CD4-positive, alpha-beta T cell (primary cell): ENCODE measurements around the gene AAMDC. TPM values are rescaled to one million over a fixed set of nuclear protein-coding genes. Genes with fewer than 3 reads are reported as not detected.
"Not testable (repeated sequence)": the region's sequence is repeated elsewhere in the genome, so short reads cannot be mapped to it uniquely, and the experiment has no call there.

Source experiments
- ATAC-seq: fragments of 200-7000 bp; cut with Tn5 transposase; one replicate; pipeline ENCODE4 v1.10.0; 2022; ENCODE audit warnings: mild to moderate bottlenecking; ENCODE audit not compliant: poor library complexity
- CTCF ChIA-PET: fragments of 350-600 bp; sonication (Branson Sonifier 250); formaldehyde crosslinking; loops from one replicate; lab custom pipeline; 2021; ENCODE audit warnings: antibody characterized with exemption, inconsistent platforms; lab: Charles Lee
- POLR2A ChIA-PET: fragments of 350-600 bp; sonication (Branson Sonifier 250); formaldehyde crosslinking; loops from one replicate; lab custom pipeline; 2021; ENCODE audit warnings: antibody characterized with exemption, inconsistent platforms; lab: Charles Lee
- DNase-seq, 14 experiments: peaks; one replicate each; pipeline ENCODE4 v3.0.0-alpha.2; 2013 to 2020; ENCODE audit warnings: mixed read lengths in 2 of 14
- H3K27ac ChIP-seq, 2 donors: one replicate each; pipeline versions ENCODE4 v1.5.1 to v1.7.0; 2013; ENCODE audit warnings: low read length in 2 of 2, low read depth in 1 of 2, mild to moderate bottlenecking in 1 of 2
- H3K27me3 ChIP-seq, 2 experiments: 1 replicate in 1 of 2; 2 replicates in 1 of 2; pipeline versions ENCODE4 v1.6.1 to v1.7.0; 2013; ENCODE audit warnings: low read length in 2 of 2, control low read depth in 1 of 2, mild to moderate bottlenecking in 1 of 2, moderate library complexity in 1 of 2; ENCODE audit not compliant: insufficient read depth in 2 of 2, control insufficient read depth in 1 of 2
- H3K36me3 ChIP-seq: one replicate; pipeline ENCODE4 v1.6.1; 2013; ENCODE audit warnings: low read length, control low read depth; ENCODE audit not compliant: insufficient read depth
- H3K4me1 ChIP-seq: one replicate; pipeline ENCODE4 v1.6.1; 2013; ENCODE audit warnings: low read length, control low read depth; ENCODE audit not compliant: insufficient read depth
- H3K4me3 ChIP-seq: one replicate; pipeline ENCODE4 v1.5.1; 2013; ENCODE audit warnings: mild to moderate bottlenecking, low read length, moderate library complexity
- H3K9me3 ChIP-seq, 2 experiments: 1 replicate in 1 of 2; 2 replicates in 1 of 2; pipeline versions ENCODE4 v1.6.1 to v1.7.0; 2013; ENCODE audit warnings: low read length in 2 of 2, mild to moderate bottlenecking in 2 of 2, control low read depth in 1 of 2, moderate library complexity in 1 of 2; ENCODE audit not compliant: control insufficient read depth in 1 of 2, insufficient read depth in 1 of 2
- H3K27ac Mint-ChIP-seq: one replicate; pipeline ENCODE4 v1.8.0; 2020; ENCODE audit warnings: mixed read lengths
- H3K27me3 Mint-ChIP-seq: one replicate; pipeline ENCODE4 v1.8.0; 2021; ENCODE audit warnings: mixed read lengths
- H3K36me3 Mint-ChIP-seq: one replicate; pipeline ENCODE4 v1.8.0; 2021; ENCODE audit warnings: low read depth, mixed read lengths
- H3K4me1 Mint-ChIP-seq: one replicate; pipeline ENCODE4 v1.8.0; 2021; ENCODE audit warnings: low read depth, mixed read lengths
- H3K4me3 Mint-ChIP-seq: one replicate; pipeline ENCODE4 v1.8.0; 2020; ENCODE audit warnings: mild to moderate bottlenecking, mixed read lengths
- H3K9me3 Mint-ChIP-seq: one replicate; pipeline ENCODE4 v1.8.0; 2020; ENCODE audit warnings: mixed read lengths
- intact Hi-C, 2 experiments: fragments of 100-400 bp; cut with DNase I in 1 of 2; cut with micrococcal nuclease in 1 of 2; formaldehyde crosslinking; loops; one replicate each; pipeline versions ENCODE4 v1.15.1 to v1.9.0; 2023 to 2025; cut with DNase I, micrococcal nuclease
- total RNA-seq, 174 experiments: library from RNA in 2 of 174; stranded (reverse) in 2 of 174; gene quantifications; one replicate each; pipeline ENCODE4 v1.2.3 and lab custom pipeline; 2021 to 2026
- TF ChIP-seq, protein P1 (sequence below): fragments of 200-600 bp; IDR thresholded peaks from one replicate; pipeline ENCODE4 v1.8.0; 2022; ENCODE audit warnings: antibody characterized with exemption, mild to moderate bottlenecking

Gene AAMDC
- total RNA-seq, 2 experiments from 2014 or later = 1.5 to 2.1 TPM

DNA sequence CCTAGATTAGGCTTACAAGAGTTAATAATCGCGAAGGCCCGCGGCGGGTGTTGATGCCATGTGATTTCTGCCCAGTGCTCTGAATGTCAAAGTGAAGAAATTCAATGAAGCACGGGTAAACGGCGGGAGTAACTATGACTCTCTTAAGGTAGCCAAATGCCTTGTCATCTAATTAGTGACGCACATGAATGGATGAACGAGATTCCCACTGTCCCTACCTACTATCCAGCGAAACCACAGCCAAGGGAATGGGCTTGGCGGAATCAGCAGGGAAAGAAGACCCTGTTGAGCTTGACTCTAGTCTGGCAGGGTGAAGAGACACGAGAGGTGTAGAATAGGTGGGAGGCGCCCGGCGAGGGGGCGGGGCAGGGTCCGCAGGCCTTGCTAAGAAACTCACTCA lies 65.5 kb downstream of the AAMDC start:
- Mint-ChIP-seq H3K4me3 (no peak overlapping the region), H3K9me3 (no peaks in the 10 kb centered on the region), H3K36me3 (peaks cover 93% of the 10 kb centered on the region), H3K4me1 (no peaks in the 10 kb centered on the region), H3K27ac (no peak overlapping the region), H3K27me3 (no peaks in the 10 kb centered on the region)
- CTCF ChIA-PET = no interaction called here
- intact Hi-C loops = no loop called here
- DNase-seq (no peak), ATAC-seq (no peak)
- no peaks in the 10 kb centered on the region for H3K9me3 ChIP-seq
- peaks cover 49% of the 10 kb centered on the region for H3K36me3 ChIP-seq
- TF ChIP-seq, protein P1, sequence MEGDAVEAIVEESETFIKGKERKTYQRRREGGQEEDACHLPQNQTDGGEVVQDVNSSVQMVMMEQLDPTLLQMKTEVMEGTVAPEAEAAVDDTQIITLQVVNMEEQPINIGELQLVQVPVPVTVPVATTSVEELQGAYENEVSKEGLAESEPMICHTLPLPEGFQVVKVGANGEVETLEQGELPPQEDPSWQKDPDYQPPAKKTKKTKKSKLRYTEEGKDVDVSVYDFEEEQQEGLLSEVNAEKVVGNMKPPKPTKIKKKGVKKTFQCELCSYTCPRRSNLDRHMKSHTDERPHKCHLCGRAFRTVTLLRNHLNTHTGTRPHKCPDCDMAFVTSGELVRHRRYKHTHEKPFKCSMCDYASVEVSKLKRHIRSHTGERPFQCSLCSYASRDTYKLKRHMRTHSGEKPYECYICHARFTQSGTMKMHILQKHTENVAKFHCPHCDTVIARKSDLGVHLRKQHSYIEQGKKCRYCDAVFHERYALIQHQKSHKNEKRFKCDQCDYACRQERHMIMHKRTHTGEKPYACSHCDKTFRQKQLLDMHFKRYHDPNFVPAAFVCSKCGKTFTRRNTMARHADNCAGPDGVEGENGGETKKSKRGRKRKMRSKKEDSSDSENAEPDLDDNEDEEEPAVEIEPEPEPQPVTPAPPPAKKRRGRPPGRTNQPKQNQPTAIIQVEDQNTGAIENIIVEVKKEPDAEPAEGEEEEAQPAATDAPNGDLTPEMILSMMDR = no peak
- H3K4me1 ChIP-seq = no peaks in the 10 kb centered on the region
- H3K27me3 ChIP-seq = no peaks in the 10 kb centered on the region
- POLR2A ChIA-PET = no interaction called here
- H3K4me3 ChIP-seq = no peak overlapping the region
- no peak overlapping the region for H3K27ac ChIP-seq

DNA sequence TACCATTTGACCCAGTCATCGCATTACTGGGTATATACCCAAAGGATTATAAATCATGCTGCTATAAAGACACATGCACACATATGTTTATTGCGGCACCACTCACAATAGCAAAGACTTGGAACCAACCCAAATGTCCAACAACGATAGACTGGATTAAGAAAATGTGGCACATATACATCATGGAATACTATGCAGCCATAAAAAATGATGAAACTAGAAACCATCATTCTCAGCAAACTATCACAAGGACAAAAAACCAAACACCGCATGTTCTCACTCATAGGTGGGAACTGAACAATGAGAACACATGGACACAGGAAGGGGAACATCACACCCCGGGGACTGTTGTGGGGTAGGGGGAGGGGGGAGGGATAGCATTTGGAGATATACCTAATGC lies 68.1 kb downstream of the AAMDC start:
- H3K4me3 ChIP-seq, CTCF ChIA-PET, DNase-seq, ATAC-seq, intact Hi-C loops, H3K27ac ChIP-seq, H3K4me1 Mint-ChIP-seq, H3K4me1 ChIP-seq, H3K9me3 ChIP-seq, H3K4me3 Mint-ChIP-seq, H3K27me3 ChIP-seq, H3K9me3 Mint-ChIP-seq, POLR2A ChIA-PET, H3K27ac Mint-ChIP-seq, H3K27me3 Mint-ChIP-seq: not testable (repeated sequence)
- H3K36me3 Mint-ChIP-seq = peaks cover 95% of the 10 kb centered on the region
- peaks cover 42% of the 10 kb centered on the region for H3K36me3 ChIP-seq

DNA sequence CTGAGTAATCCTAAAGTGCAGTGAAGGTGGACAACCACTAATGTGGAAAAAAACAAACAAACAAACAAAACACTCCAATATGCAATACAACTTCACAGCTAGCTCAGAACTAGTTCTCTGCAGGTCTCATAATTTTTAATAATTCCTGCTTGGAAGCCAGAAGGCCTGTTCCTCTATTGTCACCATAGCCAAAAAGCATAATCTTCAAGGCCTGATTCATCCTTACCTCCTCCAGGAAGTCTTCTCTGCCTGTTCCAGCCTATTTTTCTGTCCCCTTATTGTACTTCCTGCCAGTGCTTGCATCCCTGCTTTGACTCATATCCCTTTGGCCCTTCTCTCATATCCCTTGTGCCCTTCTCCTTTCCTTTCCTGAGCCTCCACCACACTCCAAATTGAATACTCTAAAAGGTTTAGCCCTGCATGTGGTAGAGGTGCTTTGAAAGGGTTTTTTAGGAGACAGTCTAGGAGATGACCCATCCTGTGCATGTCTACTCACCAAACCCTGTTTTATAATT lies 69.2 kb downstream of the AAMDC start:
- H3K27me3 ChIP-seq, H3K27ac ChIP-seq, H3K4me1 ChIP-seq, ATAC-seq, CTCF ChIA-PET, H3K4me1 Mint-ChIP-seq, POLR2A ChIA-PET, intact Hi-C loops, H3K9me3 ChIP-seq, H3K4me3 ChIP-seq, H3K4me3 Mint-ChIP-seq, DNase-seq, H3K9me3 Mint-ChIP-seq, H3K27me3 Mint-ChIP-seq, H3K27ac Mint-ChIP-seq: not testable (repeated sequence)
- peaks cover 46% of the 10 kb centered on the region for H3K36me3 ChIP-seq
- H3K36me3 Mint-ChIP-seq = peaks cover 96% of the 10 kb centered on the region

DNA sequence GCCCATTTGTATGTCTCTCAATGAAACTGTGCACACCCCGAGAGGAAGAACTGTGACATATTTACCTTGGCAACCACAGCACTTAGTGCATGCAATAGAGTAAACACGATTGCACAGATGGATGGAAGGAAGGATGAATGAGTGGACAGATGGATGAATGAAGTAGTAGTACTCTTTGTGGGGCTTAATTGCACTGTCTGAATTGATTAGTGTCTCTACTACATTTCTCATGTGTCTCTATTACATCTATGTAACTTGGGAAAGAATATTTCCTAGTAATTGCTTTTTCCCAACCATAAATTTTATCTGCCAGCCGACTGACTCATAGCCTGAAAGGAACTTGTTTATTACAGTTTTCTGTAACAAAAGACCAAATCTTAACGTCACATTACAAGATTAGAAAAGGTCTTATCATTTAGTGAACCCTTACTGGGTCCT lies 69.7 kb downstream of the AAMDC start:
- H3K9me3 Mint-ChIP-seq, H3K27me3 Mint-ChIP-seq, H3K4me3 ChIP-seq, H3K27ac ChIP-seq, CTCF ChIA-PET, H3K4me1 ChIP-seq, DNase-seq, H3K27ac Mint-ChIP-seq, POLR2A ChIA-PET, H3K27me3 ChIP-seq, H3K4me1 Mint-ChIP-seq, intact Hi-C loops, H3K9me3 ChIP-seq, ATAC-seq, H3K4me3 Mint-ChIP-seq: not testable (repeated sequence)
- peaks cover 44% of the 10 kb centered on the region for H3K36me3 ChIP-seq
- peaks cover 93% of the 10 kb centered on the region for H3K36me3 Mint-ChIP-seq

DNA sequence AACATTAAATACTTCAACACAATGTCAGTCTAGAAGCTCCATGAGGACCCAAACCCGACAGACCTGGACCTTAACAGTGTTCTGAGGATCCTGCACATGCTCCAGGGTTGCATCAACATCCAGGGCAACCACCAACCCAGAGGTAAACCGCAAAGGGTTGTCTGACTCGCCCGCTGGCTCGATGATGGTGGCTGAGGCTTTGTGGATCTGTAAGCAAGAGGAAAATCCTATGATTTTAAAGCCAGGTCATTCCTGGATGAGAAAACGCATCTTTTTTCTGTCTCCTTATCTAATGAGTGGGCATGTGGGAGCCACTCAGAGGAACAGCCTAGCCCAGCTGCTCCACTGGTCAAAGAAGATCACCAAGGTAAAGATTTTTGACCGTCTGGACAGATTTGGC lies 70.3 kb downstream of the AAMDC start:
- DNase-seq, H3K27ac Mint-ChIP-seq, H3K27me3 Mint-ChIP-seq, intact Hi-C loops, CTCF ChIA-PET, H3K4me1 ChIP-seq, H3K4me3 Mint-ChIP-seq, H3K27me3 ChIP-seq, H3K27ac ChIP-seq, H3K4me1 Mint-ChIP-seq, H3K4me3 ChIP-seq, ATAC-seq, H3K9me3 Mint-ChIP-seq, H3K9me3 ChIP-seq, POLR2A ChIA-PET: not testable (repeated sequence)
- peaks cover 40% of the 10 kb centered on the region for H3K36me3 ChIP-seq
- H3K36me3 Mint-ChIP-seq = peaks cover 93% of the 10 kb centered on the region

DNA sequence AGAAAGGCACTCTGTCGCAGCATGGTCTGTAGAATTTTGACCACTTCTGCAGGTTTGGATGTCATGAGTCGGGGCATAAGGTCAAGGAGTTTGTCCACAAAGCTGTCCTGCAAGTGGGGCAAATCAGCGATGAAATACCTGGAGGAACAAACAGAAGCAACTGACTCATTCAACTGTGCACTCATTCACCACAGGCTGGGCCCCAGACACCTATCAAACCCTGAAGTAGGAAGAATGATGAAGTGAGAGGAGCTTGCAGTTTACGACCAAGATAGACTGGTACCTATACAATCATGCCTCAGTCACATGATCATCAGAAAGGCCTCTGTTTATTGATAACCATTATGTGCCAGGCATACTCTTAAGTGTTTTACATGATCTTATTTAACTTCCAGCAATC lies 70.8 kb downstream of the AAMDC start:
- H3K27ac ChIP-seq, H3K9me3 ChIP-seq, H3K4me3 ChIP-seq, H3K27me3 ChIP-seq, H3K4me1 ChIP-seq, intact Hi-C loops, H3K4me3 Mint-ChIP-seq, H3K4me1 Mint-ChIP-seq, H3K27ac Mint-ChIP-seq, H3K9me3 Mint-ChIP-seq, H3K27me3 Mint-ChIP-seq, DNase-seq, POLR2A ChIA-PET, CTCF ChIA-PET, ATAC-seq: not testable (repeated sequence)
- H3K36me3 ChIP-seq = peaks cover 36% of the 10 kb centered on the region
- H3K36me3 Mint-ChIP-seq = peaks cover 92% of the 10 kb centered on the region
